GM12878 (cell line): ENCODE results near the gene RAPGEF4. TPM values are rescaled to one million over a fixed set of nuclear protein-coding genes. Genes with fewer than 3 reads are reported as not detected.

Source experiments
- ATAC-seq: fragments of 200-7000 bp; cut with Tn5 transposase; 3 replicates; pipeline ENCODE4 v1.9.1; 2020; ENCODE audit warnings: mild to moderate bottlenecking, moderate library complexity
- BruUV-seq: library from RNA; stranded (reverse); fragments of 400-500 nt; replicated peaks from 2 replicates; lab custom pipeline; 2021; lab: Mats Ljungman, UMichigan
- CTCF ChIA-PET: fragments of 300-600 bp; sonication (Branson Sonifier 250); formaldehyde crosslinking; extraction: SDS; loops from one replicate; lab custom pipeline; 2021; ENCODE audit warnings: inconsistent platforms; lab: Yijun Ruan, JAX
- POLR2A ChIA-PET: fragments of 350-600 bp; formaldehyde crosslinking; extraction: SDS; loops from one replicate; lab custom pipeline; 2021; ENCODE audit warnings: inconsistent platforms; lab: Charles Lee
- RAD21 ChIA-PET: fragments of 300-600 bp; sonication (Branson Sonifier 250); formaldehyde crosslinking; loops from one replicate; lab custom pipeline; 2023; ENCODE audit warnings: antibody characterized with exemption; ENCODE audit not compliant: unreplicated experiment; lab: Charles Lee
- SMC1A ChIA-PET: fragments of 300-600 bp; sonication (Branson Sonifier 250); formaldehyde crosslinking; loops from one replicate; lab custom pipeline; 2023; ENCODE audit not compliant: unreplicated experiment, uncharacterized antibody; lab: Charles Lee
- DNase-seq: peaks from one replicate; pipeline ENCODE4 v3.0.0-alpha.2; 2011; ENCODE audit warnings: low read depth, low spot score
- FAIRE-seq: peaks from 3 replicates; lab custom pipeline; 2011; peaks lifted over from hg19 to GRCh38; lab: Jason Lieb, UNC
- H2AFZ ChIP-seq: 2 replicates; pipeline ENCODE4 v1.6.0; 2011; ENCODE audit warnings: low read depth, low read length, control low read depth; ENCODE audit not compliant: control insufficient read depth
- H3K27ac ChIP-seq: 2 replicates; pipeline ENCODE4 v1.5.1; 2011; ENCODE audit warnings: control low read depth; ENCODE audit not compliant: control insufficient read depth, insufficient read depth
- H3K27me3 ChIP-seq, 2 experiments: replicated peaks in 1 of 2; 2 replicates each; pipeline versions ENCODE4 v1.6.0 to v1.6.1; 2011; ENCODE audit warnings: low read length in 1 of 2; ENCODE audit not compliant: control insufficient read depth in 2 of 2, insufficient read depth in 2 of 2
- H3K36me3 ChIP-seq, 2 experiments: 2 replicates each; pipeline ENCODE4 v1.5.1; 2011; ENCODE audit warnings: low read length in 1 of 2; ENCODE audit not compliant: control insufficient read depth in 2 of 2, insufficient read depth in 2 of 2
- H3K4me1 ChIP-seq: 2 replicates; pipeline ENCODE4 v1.6.1; 2011; ENCODE audit warnings: mild to moderate bottlenecking, low read length, moderate library complexity, mixed read lengths; ENCODE audit not compliant: control insufficient read depth, insufficient read depth
- H3K4me2 ChIP-seq: 2 replicates; pipeline ENCODE4 v1.6.0; 2011; ENCODE audit warnings: control low read depth; ENCODE audit not compliant: control insufficient read depth, insufficient read depth
- H3K4me3 ChIP-seq: fragments of 200-600 bp; sonication (generic); 2 replicates; pipeline ENCODE4 v1.5.1; 2016
- H3K79me2 ChIP-seq: 2 replicates; pipeline ENCODE4 v1.6.0; 2011; ENCODE audit warnings: low read length; ENCODE audit not compliant: control insufficient read depth, insufficient read depth
- H3K9ac ChIP-seq: 2 replicates; pipeline ENCODE4 v1.8.0; 2011; ENCODE audit warnings: low read length, control low read depth, mixed read lengths; ENCODE audit not compliant: control insufficient read depth, insufficient read depth
- H3K9me3 ChIP-seq: replicated peaks from 3 replicates; pipeline ENCODE4 v1.5.1; 2011; ENCODE audit warnings: mild to moderate bottlenecking, low read length; ENCODE audit not compliant: control insufficient read depth, insufficient read depth
- H4K20me1 ChIP-seq: 2 replicates; pipeline ENCODE4 v1.6.0; 2011; ENCODE audit not compliant: control insufficient read depth, insufficient read depth
- BMI1 ChIP-seq: fragments of 450-650 bp; IDR thresholded peaks from 2 replicates; pipeline ENCODE4 v1.6.1; 2016; ENCODE audit warnings: mild to moderate bottlenecking, moderate library complexity, borderline replicate concordance
- CBFB ChIP-seq: IDR thresholded peaks from 2 replicates; pipeline ENCODE4 v1.6.1; 2016; ENCODE audit warnings: antibody characterized with exemption, low read depth
- E2F4 ChIP-seq: IDR thresholded peaks from 2 replicates; pipeline ENCODE4 v1.6.1; 2012; ENCODE audit warnings: low read depth, low read length, improper control_type of control experiment
- GABPA ChIP-seq: IDR thresholded peaks from 2 replicates; pipeline ENCODE4 v1.6.1; 2014; ENCODE audit warnings: antibody characterized with exemption, low read depth, mild to moderate bottlenecking, inconsistent platforms
- HSF1 ChIP-seq: fragments of 150-350 bp; IDR thresholded peaks from 2 replicates; pipeline ENCODE4 v1.6.1; 2014; ENCODE audit warnings: mild to moderate bottlenecking, low read depth, low read length
- IKZF2 ChIP-seq, 2 experiments: fragments of 450-650 bp; IDR thresholded peaks; 2 replicates each; pipeline ENCODE4 v1.6.1; 2017; ENCODE audit warnings: mild to moderate bottlenecking in 2 of 2, moderate library complexity in 2 of 2
- LARP7 ChIP-seq: fragments of 450-650 bp; IDR thresholded peaks from 2 replicates; pipeline ENCODE4 v1.6.1; 2017; ENCODE audit warnings: mild to moderate bottlenecking
- MAX ChIP-seq: IDR thresholded peaks from 2 replicates; pipeline ENCODE4 v1.6.1; 2012; ENCODE audit warnings: low read depth, low read length, improper control_type of control experiment
- NBN ChIP-seq: fragments of 450-650 bp; IDR thresholded peaks from 2 replicates; pipeline ENCODE4 v1.6.1; 2016
- NFYA ChIP-seq: IDR thresholded peaks from 2 replicates; pipeline ENCODE4 v1.6.1; 2011; ENCODE audit warnings: low read depth, mild to moderate bottlenecking, low read length, improper control_type of control experiment, borderline replicate concordance
- POLR2AphosphoS5 ChIP-seq: IDR thresholded peaks from 2 replicates; pipeline ENCODE4 v1.6.1; 2011; ENCODE audit warnings: mild to moderate bottlenecking, low read length, inconsistent platforms
- RELB ChIP-seq: fragments of 450-650 bp; IDR thresholded peaks from 2 replicates; pipeline ENCODE4 v1.6.1; 2017; ENCODE audit warnings: low read depth, mild to moderate bottlenecking, moderate library complexity
- SMAD5 ChIP-seq: IDR thresholded peaks from 2 replicates; pipeline ENCODE4 v1.6.1; 2016; ENCODE audit warnings: antibody characterized with exemption, low read depth
- SUZ12 ChIP-seq: fragments of 200-600 bp; sonication (generic); IDR thresholded peaks from one replicate; pipeline ENCODE4 v1.6.1; 2018; ENCODE audit warnings: antibody characterized with exemption, mild to moderate bottlenecking; ENCODE audit not compliant: unreplicated experiment
- TAF1 ChIP-seq: IDR thresholded peaks from 2 replicates; pipeline ENCODE4 v1.6.1; 2011; ENCODE audit warnings: mild to moderate bottlenecking, low read depth, low read length, borderline replicate concordance
- TCF12 ChIP-seq: IDR thresholded peaks from 2 replicates; pipeline ENCODE4 v1.6.1; 2011; ENCODE audit warnings: low read depth, mild to moderate bottlenecking, low read length
- ZBED1 ChIP-seq: IDR thresholded peaks from 2 replicates; pipeline ENCODE4 v1.6.1; 2016; ENCODE audit warnings: borderline replicate concordance
- ZBTB4 ChIP-seq: fragments of 450-650 bp; formaldehyde crosslinking; IDR thresholded peaks from 2 replicates; pipeline ENCODE4 v1.4.0; 2022; ENCODE audit warnings: mild to moderate bottlenecking, moderate library complexity
- WGBS: methylation state at CpG from one replicate; pipeline ENCODE4 v1.1.6; 2016; ENCODE audit warnings: low lambda C conversion rate; ENCODE audit not compliant: insufficient replicate concordance, insufficient coverage; ENCODE audit errors: missing lambda C conversion rate; 5-methylcytosine and 5-hydroxymethylcytosine counted together
- in situ Hi-C: fragments of 300-500 bp; cut with MboI; formaldehyde crosslinking; loops from 9 replicates; pipeline ENCODE4 v1.14.3; 2018; ENCODE audit warnings: mixed read lengths
- intact Hi-C: fragments of 100-400 bp; cut with micrococcal nuclease; formaldehyde crosslinking; loops from one replicate; pipeline ENCODE4 v1.14.2; 2022; ENCODE audit not compliant: unreplicated experiment
- polyA plus RNA-seq, 11 experiments: library from polyadenylated mRNA; depleted of rRNA in 4 of 11; unstranded in 6 of 11; stranded (reverse) in 5 of 11; fragments of >200 nt; fragmentation: Nextera tagmentation in 4 of 11; fragmentation: Illumina TruSeq in 1 of 11; extraction: Ambion mirVana in 4 of 11; extraction: Trizol in 1 of 11; gene quantifications; 1 replicate in 1 of 11; 2 replicates in 10 of 11; pipeline versions ENCODE4 v1.2.1 to v1.2.3, GENCODE V29; 2011 to 2016; ENCODE audit warnings: inconsistent platforms in 2 of 11, missing spikeins in 2 of 11, low read depth in 1 of 11
- total RNA-seq, 4 experiments: library from RNA; depleted of rRNA in 3 of 4; stranded (reverse); fragments of >200 nt in 3 of 4; fragmentation: Illumina TruSeq in 1 of 4; extraction: Trizol in 1 of 4; gene quantifications; 2 replicates each; pipeline versions ENCODE4 v1.2.1 to v1.2.3, GENCODE V29; 2013 to 2021

The RAPGEF4 gene
- total and polyA plus RNA-seq, 10 of the 15 experiments (the other 5 are each of a cell fraction or from before 2014, with no cell fraction given): 0.18 TPM; not detected in 8

GRCh38 chr2:172769879-172770278 is 34.2 kb downstream of the RAPGEF4 start:
- H3K9ac ChIP-seq: no peak overlapping the region
- FAIRE-seq (no peak), ATAC-seq (no peak), DNase-seq (no peak)
- H3K4me2 ChIP-seq: no peak overlapping the region
- H3K27me3 ChIP-seq: no peaks in the 10 kb centered on the region
- in situ Hi-C loops (no loop called here), intact Hi-C loops (no loop called here)
- BruUV-seq: no TSS peak
- 36% methylated on average over 1 of the region's 1 CpG for WGBS
- no peak overlapping the region for H2AFZ ChIP-seq
- H3K79me2 ChIP-seq: no peaks in the 10 kb centered on the region
- no peak overlapping the region for H3K4me3 ChIP-seq
- H3K36me3 ChIP-seq: no peaks in the 10 kb centered on the region
- H4K20me1 ChIP-seq: no peaks in the 10 kb centered on the region; the same call in 1 of the 2 replicates
- H3K4me1 ChIP-seq: no peaks in the 10 kb centered on the region
- ChIA-PET RAD21 (no interaction called here), CTCF (no interaction called here), POLR2A (no interaction called here), SMC1A (no interaction called here)
- no peaks in the 10 kb centered on the region for H3K9me3 ChIP-seq
- no peak overlapping the region for H3K27ac ChIP-seq
- TF ChIP-seq HSF1 (no peak), TCF12 (no peak), ZBTB4 (no peak), MAX (no peak), POLR2AphosphoS5 (no peak), SMAD5 (no peak), BMI1 (no peak), TAF1 (no peak), GABPA (no peak), E2F4 (no peak), NBN (no peak), NFYA (no peak), IKZF2 (IDR thresholded peaks at IDR 0.05) (no peak), ZBED1 (no peak), CBFB (no peak), SUZ12 (no peak), LARP7 (no peak), RELB (no peak)
